Thymus (tissue), 11 donors: Measurements from ENCODE around the gene TARS1. TPM values are rescaled to one million over a fixed set of nuclear protein-coding genes. Genes with fewer than 3 reads are reported as not detected.
A peak's percentile ranks its signal among the peaks of the same experiment; 100 is the strongest.

ENCODE experiments used
- DNase-seq, 9 donors: peaks; one replicate each; pipeline ENCODE4 v3.0.0-alpha.2; 2013; ENCODE audit warnings: low spot score in 9 of 9, low read depth in 6 of 9, missing footprints in 1 of 9
- H3K27ac ChIP-seq, 2 donors: one replicate each; pipeline ENCODE4 v1.5.1; 2013; ENCODE audit warnings: control low read depth in 1 of 2, low read depth in 1 of 2, low read length in 1 of 2, mild to moderate bottlenecking in 1 of 2, moderate library complexity in 1 of 2
- H3K27me3 ChIP-seq, 2 donors: one replicate each; pipeline ENCODE4 v1.5.1; 2013; ENCODE audit warnings: low read length in 1 of 2; ENCODE audit not compliant: control insufficient read depth in 2 of 2, insufficient read depth in 1 of 2
- H3K36me3 ChIP-seq, 2 donors: one replicate each; pipeline ENCODE4 v1.5.1; 2013; ENCODE audit warnings: low read length in 1 of 2, mild to moderate bottlenecking in 1 of 2, moderate library complexity in 1 of 2; ENCODE audit not compliant: control insufficient read depth in 2 of 2, insufficient read depth in 2 of 2
- H3K4me1 ChIP-seq, 2 donors: one replicate each; pipeline ENCODE4 v1.5.1; 2013; ENCODE audit warnings: low read length in 2 of 2; ENCODE audit not compliant: control insufficient read depth in 2 of 2, insufficient read depth in 2 of 2
- H3K4me3 ChIP-seq, 2 donors: one replicate each; pipeline ENCODE4 v1.5.1; 2013; ENCODE audit warnings: low read length in 2 of 2, control low read depth in 1 of 2, mild to moderate bottlenecking in 1 of 2
- H3K9me3 ChIP-seq, 2 donors: one replicate each; pipeline ENCODE4 v1.5.1; 2013; ENCODE audit warnings: low read length in 1 of 2, mild to moderate bottlenecking in 1 of 2; ENCODE audit not compliant: control insufficient read depth in 2 of 2, insufficient read depth in 1 of 2
- WGBS: extraction: QIAGEN DNeasy Blood & Tissue Kit; methylation state at CpG from one replicate; pipeline ENCODE4 v1.1.7; 2013; 5-methylcytosine and 5-hydroxymethylcytosine counted together
- polyA plus RNA-seq: library from polyadenylated mRNA; stranded (reverse); fragments of 200-250 nt; gene quantifications from one replicate; pipeline ENCODE4 v1.2.3, GENCODE V29; 2013
- total RNA-seq: library from RNA; stranded (reverse); fragments of 120-200 nt; gene quantifications from one replicate; pipeline ENCODE4 v1.2.4, GENCODE V29; 2013
- donor health status: healthy.

Gene TARS1
- total and polyA plus RNA-seq, 2 donors: 75.2 to 112 TPM

GRCh38 chr5:33448118-33448517 is 7.4 kb downstream of the TARS1 start:
- H3K36me3 ChIP-seq: peaks cover 13 to 29% of the 10 kb centered on the region in 2 donors
- no peak overlapping the region for H3K27ac ChIP-seq
- H3K27me3 ChIP-seq: no peaks in the 10 kb centered on the region
- DNase-seq: no peak
- no peak overlapping the region for H3K4me3 ChIP-seq
- 99% methylated on average over 3 of the region's 3 CpGs for WGBS
- H3K9me3 ChIP-seq: no peaks in the 10 kb centered on the region
- H3K4me1 ChIP-seq: no peaks in the 10 kb centered on the region

- Histone ChIP-seq H3K4me1 (no peaks in the 10 kb centered on the region), H3K27me3 (no peaks in the 10 kb centered on the region), H3K27ac (no peak overlapping the region), H3K9me3 (no peaks in the 10 kb centered on the region), H3K36me3 (peaks cover 46 to 71% of the 10 kb centered on the region in 2 donors), H3K4me3 (no peak overlapping the region)
- no peak for DNase-seq
- WGBS: 93% methylated on average over 2 of the region's 2 CpGs
Measured at GRCh38 chr5:33457126-33457525, 16.4 kb downstream of the TARS1 start.

GRCh38 chr5:33457817-33458216 is 17.1 kb downstream of the TARS1 start:
- WGBS: 100% methylated on average over 1 of the region's 1 CpG
- Histone ChIP-seq H3K27ac (no peak overlapping the region), H3K4me3 (no peak overlapping the region), H3K27me3 (no peaks in the 10 kb centered on the region), H3K4me1 (no peaks in the 10 kb centered on the region), H3K9me3 (no peaks in the 10 kb centered on the region), H3K36me3 (peaks cover 46 to 78% of the 10 kb centered on the region in 2 donors)
- no peak for DNase-seq

GRCh38 chr5:33460210-33460609 is 19.4 kb downstream of the TARS1 start:
- H3K4me1 ChIP-seq: no peaks in the 10 kb centered on the region
- peaks cover 41 to 86% of the 10 kb centered on the region in 2 donors for H3K36me3 ChIP-seq
- no peak for DNase-seq
- H3K27ac ChIP-seq: no peak overlapping the region
- no peaks in the 10 kb centered on the region for H3K27me3 ChIP-seq
- 96% methylated on average over 2 of the region's 2 CpGs for WGBS
- no peaks in the 10 kb centered on the region for H3K9me3 ChIP-seq
- H3K4me3 ChIP-seq: no peak overlapping the region

- peaks cover 34 to 84% of the 10 kb centered on the region in 2 donors for H3K36me3 ChIP-seq
- H3K4me3 ChIP-seq: no peak overlapping the region
- no peak for DNase-seq
- no peaks in the 10 kb centered on the region for H3K9me3 ChIP-seq
- 96% methylated on average over 3 of the region's 3 CpGs for WGBS
- H3K4me1 ChIP-seq: no peaks in the 10 kb centered on the region
- no peaks in the 10 kb centered on the region for H3K27me3 ChIP-seq
- no peak overlapping the region for H3K27ac ChIP-seq
Measured at GRCh38 chr5:33462456-33462855, 21.7 kb downstream of the TARS1 start.

DNA sequence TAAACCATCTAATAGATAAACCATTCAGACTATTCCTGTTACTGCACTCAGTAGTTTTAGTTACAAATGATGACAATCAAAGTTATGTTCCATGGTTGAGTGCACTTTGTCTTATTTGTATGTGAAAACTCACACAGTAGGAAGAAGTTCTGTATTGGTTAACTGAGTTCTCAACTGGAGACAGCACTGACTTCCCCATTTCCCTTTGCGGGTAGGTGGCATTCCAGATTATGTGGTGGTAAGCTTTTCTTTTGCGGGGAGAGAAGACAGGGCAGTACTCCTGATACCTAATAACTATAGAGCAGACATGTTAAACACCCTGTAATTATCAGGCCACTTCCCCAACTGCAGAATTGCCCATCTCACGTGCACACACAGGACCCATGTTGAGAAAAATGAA is 24.4 kb downstream of the TARS1 start:
- no peaks in the 10 kb centered on the region for H3K4me1 ChIP-seq
- 96% methylated on average over 3 of the region's 3 CpGs for WGBS
- DNase-seq: no peak
- no peak overlapping the region for H3K4me3 ChIP-seq
- H3K27me3 ChIP-seq: no peaks in the 10 kb centered on the region
- H3K27ac ChIP-seq: no peak overlapping the region
- H3K36me3 ChIP-seq: peaks cover 29 to 85% of the 10 kb centered on the region in 2 donors
- H3K9me3 ChIP-seq: no peaks in the 10 kb centered on the region

- Histone ChIP-seq H3K9me3 (no peaks in the 10 kb centered on the region), H3K36me3 (peaks cover 25 to 64% of the 10 kb centered on the region in 2 donors), H3K27me3 (no peaks in the 10 kb centered on the region), H3K27ac (no peak overlapping the region), H3K4me1 (no peaks in the 10 kb centered on the region), H3K4me3 (no peak overlapping the region)
- no peak for DNase-seq
- WGBS: 97% methylated on average over 9 of the region's 9 CpGs
Measured at GRCh38 chr5:33468775-33469435, 28.1 kb downstream of the TARS1 start.

DNA sequence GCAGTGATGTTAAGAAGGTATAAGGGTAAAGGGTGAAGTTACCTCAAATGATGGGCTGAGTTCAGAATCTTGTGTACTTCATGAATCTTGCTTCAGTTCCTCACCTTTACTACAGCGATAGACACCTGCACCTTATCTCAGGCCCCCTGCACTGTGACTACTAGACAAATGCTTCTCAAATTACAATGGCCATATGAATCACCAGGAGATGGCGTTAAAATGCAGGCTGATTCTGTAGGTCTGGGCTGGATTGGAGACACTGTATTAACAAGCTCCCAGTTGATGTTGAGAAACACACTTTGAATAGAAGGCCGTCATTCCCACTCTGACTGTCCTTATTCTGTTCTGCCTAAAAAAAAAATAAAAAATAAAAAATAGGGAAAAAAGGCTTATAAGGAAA is 29.8 kb downstream of the TARS1 start:
- Histone ChIP-seq H3K4me1 (no peaks in the 10 kb centered on the region), H3K9me3 (no peaks in the 10 kb centered on the region), H3K27me3 (no peaks in the 10 kb centered on the region), H3K4me3 (no peak overlapping the region), H3K36me3 (peaks cover 25 to 61% of the 10 kb centered on the region in 2 donors), H3K27ac (no peak overlapping the region)
- 96% methylated on average over 3 of the region's 3 CpGs for WGBS
- peak in 2 of 9 donors; percentile 2 to 15 for DNase-seq

DNA sequence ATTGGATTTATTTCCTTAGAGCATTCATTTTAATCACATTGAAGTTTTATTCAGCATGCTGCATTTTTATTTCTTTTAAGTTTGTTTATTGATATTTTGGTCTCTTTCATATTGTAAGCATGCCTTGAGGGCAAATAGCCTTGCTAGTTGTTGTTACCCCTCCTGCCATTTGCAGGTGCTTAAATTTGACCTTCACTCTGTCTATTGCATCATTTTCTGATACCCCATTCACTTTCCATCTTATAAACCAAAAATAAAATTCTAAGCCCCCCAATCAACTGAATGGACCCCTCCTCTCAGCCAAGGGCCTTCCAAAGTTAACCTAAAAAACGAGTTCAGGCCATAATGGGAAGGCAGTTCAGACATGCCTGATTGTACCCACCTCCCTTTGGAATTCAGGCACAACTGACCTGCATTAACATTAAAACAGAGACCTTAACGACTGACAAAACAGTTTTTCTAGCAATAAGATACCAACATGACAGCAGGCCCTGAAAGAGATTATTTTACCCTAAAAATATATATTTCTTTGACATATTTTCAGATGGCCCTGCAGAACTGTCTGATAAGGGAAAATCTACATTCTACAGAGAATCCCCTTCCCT is 32.1 kb downstream of the TARS1 start:
- no peaks in the 10 kb centered on the region for H3K4me1 ChIP-seq
- 83% methylated on average over 2 of the region's 2 CpGs for WGBS
- H3K36me3 ChIP-seq: peaks cover 22 to 51% of the 10 kb centered on the region in 2 donors
- no peaks in the 10 kb centered on the region for H3K9me3 ChIP-seq
- no peak overlapping the region for H3K27ac ChIP-seq
- no peaks in the 10 kb centered on the region for H3K27me3 ChIP-seq
- DNase-seq: no peak
- no peak overlapping the region for H3K4me3 ChIP-seq
